ENCODE results near the gene MEG3. TPM values are rescaled to one million over a fixed set of nuclear protein-coding genes. Genes with fewer than 3 reads are reported as not detected.
"Not testable (repeated sequence)": the region's sequence is repeated elsewhere in the genome, so short reads cannot be mapped to it uniquely, and the experiment has no call there.

MEG3 gene
- total RNA-seq, 2 donors from 2014 or later: not detected

DNA sequence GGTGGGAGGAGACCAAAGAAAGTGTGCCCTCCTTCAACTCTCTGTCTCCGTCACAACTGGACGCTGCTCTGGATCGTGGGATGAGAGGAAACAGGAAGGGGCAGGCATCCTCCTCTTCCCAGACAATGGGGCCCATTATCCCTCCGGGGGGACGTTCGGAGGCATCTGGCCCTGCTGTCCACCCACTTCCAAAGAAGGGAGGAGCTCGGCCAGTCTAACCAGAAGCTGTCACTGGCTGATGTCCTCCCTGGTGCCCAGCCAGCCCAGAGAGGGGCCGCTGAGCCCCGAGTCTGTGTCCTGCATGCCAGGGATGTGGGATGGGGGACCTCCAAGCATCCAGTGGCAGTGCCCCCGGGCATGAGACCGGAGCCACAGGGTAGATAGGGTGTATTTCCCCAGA is 39.8 kb upstream of the MEG3 start:
- Mint-ChIP-seq H3K9me3 (no peaks in the 10 kb centered on the region), H3K27ac (no peak overlapping the region)
- DNase-seq (ENCODE audit: low spot score in 2 of 2): no peak

DNA sequence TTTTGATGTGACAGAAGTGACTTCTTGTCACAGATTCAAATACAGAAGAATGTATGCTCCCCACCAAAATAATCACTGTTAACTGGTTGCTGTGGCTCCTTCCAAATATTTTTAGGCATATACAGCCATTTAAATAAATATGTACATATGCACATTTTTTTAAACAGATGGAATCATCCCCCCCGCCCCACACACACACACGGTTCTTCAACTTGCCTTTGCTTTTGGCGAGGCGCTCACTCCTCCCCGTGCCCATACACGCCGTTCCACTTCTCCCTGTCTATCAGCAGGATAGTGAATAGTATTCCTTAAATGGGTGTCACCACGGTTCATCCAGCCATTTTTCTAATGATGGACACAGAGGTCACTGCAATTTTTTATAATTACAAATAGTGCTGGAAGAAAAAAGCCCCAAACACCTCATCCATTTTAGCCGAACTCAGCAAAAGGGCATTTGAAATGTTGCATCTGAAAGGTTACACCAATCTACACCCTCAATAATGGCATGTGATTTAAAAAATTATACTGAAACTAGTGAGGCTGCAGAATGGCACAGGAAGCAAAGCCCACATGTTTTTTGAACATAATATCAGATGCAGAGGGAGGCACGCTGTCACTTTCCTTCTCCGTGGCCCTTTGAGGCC is 39.2 kb upstream of the MEG3 start:
- Mint-ChIP-seq H3K36me3 (no peaks in the 10 kb centered on the region), H3K27ac (no peak overlapping the region), H3K9me3 (no peaks in the 10 kb centered on the region)
- ATAC-seq (no peak), DNase-seq (ENCODE audit: low spot score in 2 of 2) (no peak)

More for the DNA sequence above, 39.8 kb upstream of the MEG3 start:
- H3K36me3 Mint-ChIP-seq: no peaks in the 10 kb centered on the region
- no peak for ATAC-seq

- no peak for ATAC-seq
- H3K36me3 Mint-ChIP-seq: no peaks in the 10 kb centered on the region
- H3K27ac Mint-ChIP-seq: no peak overlapping the region
- DNase-seq (ENCODE audit: low spot score in 2 of 2): no peak
- no peaks in the 10 kb centered on the region for H3K9me3 Mint-ChIP-seq
Measured at GRCh38 chr14:100787659-100788058, 38.3 kb upstream of the MEG3 start.

DNA sequence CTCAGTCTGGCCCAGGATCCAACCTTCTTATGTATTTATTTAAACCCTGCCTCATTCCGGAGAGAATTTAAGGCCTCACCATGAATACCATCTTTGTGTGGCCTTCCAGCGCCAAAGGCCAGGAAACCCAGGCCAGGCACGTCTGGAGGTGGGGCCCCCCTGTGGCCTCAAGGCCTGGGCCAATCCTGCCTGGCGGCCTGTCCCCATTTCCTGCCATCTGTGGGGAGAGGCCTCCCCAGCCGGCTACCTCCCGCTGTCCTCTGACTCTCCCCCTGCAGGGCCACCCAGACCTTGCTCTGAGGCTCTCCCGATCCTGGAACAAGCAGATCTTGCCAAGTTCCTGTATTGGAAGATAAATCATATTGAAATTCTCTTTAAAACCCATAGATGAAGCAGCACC is 37.4 kb upstream of the MEG3 start:
- ATAC-seq: no peak
- Mint-ChIP-seq H3K27ac (no peak overlapping the region), H3K9me3 (no peaks in the 10 kb centered on the region), H3K36me3 (no peaks in the 10 kb centered on the region)
- no peak for DNase-seq (ENCODE audit: low spot score in 2 of 2)

DNA sequence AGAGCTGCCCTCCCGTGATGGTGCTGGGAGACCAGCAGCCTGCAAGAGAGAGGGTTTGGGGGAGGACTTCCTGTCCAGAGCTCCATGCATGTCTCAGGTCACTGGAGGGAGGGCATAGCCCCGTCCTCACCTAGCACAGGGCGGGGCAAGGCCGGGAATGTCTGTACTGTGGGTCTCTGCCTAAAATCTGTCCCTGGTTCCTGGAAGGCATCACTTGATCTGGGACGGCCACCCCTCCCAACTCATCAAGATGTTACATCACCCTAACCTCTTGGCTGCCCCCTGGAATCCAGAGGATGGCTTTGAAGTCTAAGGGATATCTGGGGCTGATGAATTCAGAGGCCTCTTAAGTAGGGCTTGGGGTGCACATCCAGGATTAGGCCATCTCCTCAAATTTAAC is 37.0 kb upstream of the MEG3 start:
- ATAC-seq: no peak
- DNase-seq (ENCODE audit: low spot score in 2 of 2): no peak

DNA sequence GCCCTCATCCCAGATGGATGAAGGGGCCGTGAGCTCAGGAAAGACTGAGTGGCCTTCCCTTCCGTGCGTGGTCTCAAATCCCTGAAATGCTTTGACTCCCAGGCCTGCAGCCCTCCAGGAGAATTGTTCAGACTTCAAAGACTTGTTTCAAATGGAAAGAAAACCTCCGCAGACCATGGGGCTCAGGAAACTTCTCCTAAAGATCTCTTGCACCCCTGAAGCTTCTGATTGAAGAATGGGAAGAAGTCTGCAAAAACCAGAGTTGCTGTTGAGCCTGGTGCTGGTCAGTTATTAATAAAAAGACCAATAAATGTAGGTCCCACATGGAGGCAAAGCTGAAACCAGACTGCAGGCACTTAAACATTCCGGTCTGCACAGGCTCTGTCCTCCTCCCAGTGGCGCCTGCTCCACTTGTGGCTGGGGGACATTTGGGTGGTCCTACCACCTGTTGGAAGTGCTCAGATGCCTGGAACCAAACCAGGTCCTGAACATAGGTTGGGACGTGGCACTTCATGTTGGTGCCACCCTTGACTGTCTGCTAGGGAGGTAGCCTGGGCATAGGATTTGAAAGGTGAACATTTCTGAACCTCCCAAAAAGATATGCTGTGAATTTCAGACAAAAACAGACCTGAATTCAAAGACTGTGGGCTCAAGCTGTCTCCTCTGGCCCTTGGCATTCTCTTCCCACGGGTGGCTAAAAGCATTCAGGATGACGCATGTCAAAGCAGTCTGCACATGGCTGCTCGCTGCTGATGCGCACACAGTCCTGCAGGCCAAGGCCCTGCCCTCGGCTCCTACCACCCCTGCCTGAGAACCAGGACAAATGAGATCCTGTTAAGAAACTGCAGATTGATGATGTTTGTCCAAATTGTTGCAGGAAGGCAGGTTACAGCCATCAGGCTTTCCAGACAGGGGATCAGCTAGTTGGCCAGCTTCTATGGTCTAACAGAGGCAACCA is 36.2 kb upstream of the MEG3 start:
- Mint-ChIP-seq H3K9me3 (no peaks in the 10 kb centered on the region), H3K36me3 (no peaks in the 10 kb centered on the region), H3K27ac (no peak overlapping the region)
- ATAC-seq (no peak), DNase-seq (ENCODE audit: low spot score in 2 of 2) (no peak)

More for the DNA sequence above, 37.0 kb upstream of the MEG3 start:
- Mint-ChIP-seq H3K9me3 (no peaks in the 10 kb centered on the region), H3K27ac (no peak overlapping the region), H3K36me3 (no peaks in the 10 kb centered on the region)

DNA sequence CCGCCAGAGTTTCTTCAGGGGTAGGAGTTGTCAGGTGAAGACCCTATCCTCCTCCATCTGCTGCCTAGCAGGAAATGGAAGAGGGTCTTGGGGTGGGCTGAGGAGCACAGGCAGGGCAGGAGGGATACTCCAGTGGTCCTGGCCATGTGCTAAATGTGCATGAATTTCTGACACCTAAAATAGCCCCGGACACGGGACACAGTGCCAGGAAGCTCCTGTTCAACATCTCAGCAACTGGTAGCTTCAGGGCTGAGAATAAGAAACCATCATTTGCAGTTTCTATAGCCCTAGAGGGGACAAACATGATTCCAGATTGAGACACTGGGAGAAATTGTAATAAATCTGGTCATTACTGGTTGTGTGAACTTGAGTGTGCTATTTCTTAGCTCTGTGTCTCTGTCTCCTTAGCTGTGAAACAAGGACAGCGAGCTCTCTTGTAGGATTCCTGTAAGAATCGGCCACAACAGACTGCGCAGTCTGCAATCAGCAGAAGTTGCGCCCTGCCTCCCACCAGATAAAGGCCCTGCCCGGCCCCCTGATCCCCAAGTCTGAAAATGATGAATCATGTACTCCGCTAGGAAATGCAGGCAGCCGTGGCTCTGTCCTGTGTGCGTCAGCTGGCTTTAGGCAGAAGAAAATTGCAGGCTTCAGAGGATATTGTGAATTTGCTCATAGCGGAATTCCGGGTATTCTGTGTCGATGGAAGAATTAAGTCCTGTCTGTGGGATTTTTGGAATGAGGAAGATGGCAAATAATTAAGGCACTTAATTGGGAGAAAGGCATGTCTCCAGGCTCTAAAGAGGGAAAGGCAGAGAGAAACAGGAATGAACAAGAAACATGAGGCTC is 35.2 kb upstream of the MEG3 start:
- H3K36me3 Mint-ChIP-seq: no peaks in the 10 kb centered on the region
- no peak overlapping the region for H3K27ac Mint-ChIP-seq
- no peak for ATAC-seq

DNA sequence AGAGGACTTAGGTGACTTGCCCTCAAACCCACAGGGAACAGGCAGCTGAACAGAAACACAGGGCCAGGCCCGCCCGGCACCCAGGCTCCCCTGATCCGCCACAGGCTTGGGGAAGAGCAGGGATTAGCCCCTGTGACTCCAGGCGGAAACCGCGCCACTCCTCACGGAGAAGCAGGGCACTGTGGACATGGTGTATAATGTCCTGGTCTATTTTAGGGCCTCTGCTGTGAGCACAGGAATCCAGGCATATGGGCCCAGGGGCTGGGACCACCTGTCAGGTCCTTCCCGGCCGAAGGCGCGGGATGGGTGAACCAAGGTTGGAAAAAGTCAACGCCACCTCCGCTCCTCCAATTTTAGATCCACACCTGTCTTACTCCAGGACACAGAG is 34.6 kb upstream of the MEG3 start:
- no peak for ATAC-seq
- Mint-ChIP-seq H3K36me3 (no peaks in the 10 kb centered on the region), H3K9me3 (no peaks in the 10 kb centered on the region)

More for the DNA sequence above, 35.2 kb upstream of the MEG3 start:
- no peaks in the 10 kb centered on the region for H3K9me3 Mint-ChIP-seq
- DNase-seq (ENCODE audit: low spot score in 2 of 2): no peak

GRCh38 chr14:100791995-100792394 is 33.9 kb upstream of the MEG3 start:
- Mint-ChIP-seq H3K27ac (no peak overlapping the region), H3K9me3 (no peaks in the 10 kb centered on the region), H3K36me3 (no peaks in the 10 kb centered on the region)
- no peak for DNase-seq (ENCODE audit: low spot score in 2 of 2)
- no peak for ATAC-seq

More for the DNA sequence above, 34.6 kb upstream of the MEG3 start:
- DNase-seq (ENCODE audit: low spot score in 2 of 2): no peak
- no peak overlapping the region for H3K27ac Mint-ChIP-seq

- no peaks in the 10 kb centered on the region for H3K36me3 Mint-ChIP-seq
- no peak for ATAC-seq
- H3K9me3 Mint-ChIP-seq: no peaks in the 10 kb centered on the region
- no peak overlapping the region for H3K27ac Mint-ChIP-seq
- no peak for DNase-seq (ENCODE audit: low spot score in 2 of 2)
Measured at GRCh38 chr14:100796946-100797345, 29.0 kb upstream of the MEG3 start.

DNA sequence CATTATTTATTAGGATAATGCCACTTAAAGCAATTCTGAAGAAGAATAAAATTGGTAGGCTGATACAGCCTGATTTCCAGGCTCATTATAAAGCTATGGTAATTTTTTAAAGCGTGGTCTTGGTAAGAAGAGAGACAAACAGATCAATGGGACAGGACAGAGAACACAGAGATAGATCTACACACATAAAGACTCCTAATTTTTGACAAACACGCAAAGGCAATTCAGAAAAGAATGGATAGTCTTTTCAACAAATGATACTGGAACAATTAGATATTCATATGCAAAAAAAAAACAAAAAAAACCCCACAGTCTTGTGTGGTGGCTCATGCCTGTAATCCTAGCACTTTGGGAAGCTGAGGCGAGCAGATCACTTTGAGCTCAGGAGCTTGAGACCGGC is 25.9 kb upstream of the MEG3 start:
- H3K36me3 Mint-ChIP-seq: no peaks in the 10 kb centered on the region
- no peak for DNase-seq (ENCODE audit: low spot score in 2 of 2)
- no peaks in the 10 kb centered on the region for H3K9me3 Mint-ChIP-seq
- no peak overlapping the region for H3K27ac Mint-ChIP-seq
- no peak for ATAC-seq

GRCh38 chr14:100801433-100801832 is 24.5 kb upstream of the MEG3 start:
- not testable (repeated sequence) for H3K36me3 Mint-ChIP-seq; H3K9me3 Mint-ChIP-seq; ATAC-seq; DNase-seq (ENCODE audit: low spot score in 2 of 2); H3K27ac Mint-ChIP-seq

DNA sequence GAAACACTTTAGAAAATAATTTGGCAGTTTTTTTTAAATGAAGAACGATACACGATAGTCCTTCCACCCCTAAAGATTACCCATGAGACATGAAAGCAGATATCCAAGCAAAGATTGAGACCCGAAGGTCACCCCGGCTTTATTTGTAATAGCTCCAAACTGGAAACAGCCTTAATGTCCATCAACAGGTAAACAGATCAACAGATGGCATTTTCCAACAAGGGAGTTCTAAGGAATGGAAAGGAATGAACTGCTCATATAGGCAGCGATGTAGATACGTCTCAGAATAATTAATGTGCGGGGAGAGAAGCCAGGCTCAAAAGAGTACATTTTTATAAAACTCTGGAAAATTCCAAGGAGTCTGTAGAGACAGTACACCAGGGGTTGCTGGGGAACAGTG is 23.7 kb upstream of the MEG3 start:
- Mint-ChIP-seq H3K27ac (no peak overlapping the region), H3K9me3 (no peaks in the 10 kb centered on the region), H3K36me3 (no peaks in the 10 kb centered on the region)
- DNase-seq (ENCODE audit: low spot score in 2 of 2): no peak
- no peak for ATAC-seq

DNA sequence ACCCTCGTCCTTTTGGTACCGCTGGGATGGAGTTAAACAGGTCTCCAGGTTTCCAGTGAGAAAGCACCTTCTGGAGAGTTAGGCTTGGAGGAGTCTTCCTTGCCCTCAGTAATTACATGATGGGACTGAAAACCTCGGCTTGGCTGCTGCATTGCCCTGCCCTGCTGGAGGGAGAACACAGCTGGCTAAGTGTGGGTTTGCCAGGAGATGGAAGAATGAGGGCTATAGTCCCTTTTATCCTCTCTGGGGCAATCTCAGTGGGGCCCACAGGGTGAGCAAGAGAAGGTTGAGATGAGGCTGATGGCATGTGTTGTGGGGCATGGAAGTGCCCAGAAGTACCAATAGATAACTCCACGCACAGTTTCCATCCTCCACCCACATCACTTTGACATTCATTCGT is 23.2 kb upstream of the MEG3 start:
- ATAC-seq (no peak), DNase-seq (ENCODE audit: low spot score in 2 of 2) (no peak)
- Mint-ChIP-seq H3K36me3 (no peaks in the 10 kb centered on the region), H3K9me3 (no peaks in the 10 kb centered on the region), H3K27ac (no peak overlapping the region)

DNA sequence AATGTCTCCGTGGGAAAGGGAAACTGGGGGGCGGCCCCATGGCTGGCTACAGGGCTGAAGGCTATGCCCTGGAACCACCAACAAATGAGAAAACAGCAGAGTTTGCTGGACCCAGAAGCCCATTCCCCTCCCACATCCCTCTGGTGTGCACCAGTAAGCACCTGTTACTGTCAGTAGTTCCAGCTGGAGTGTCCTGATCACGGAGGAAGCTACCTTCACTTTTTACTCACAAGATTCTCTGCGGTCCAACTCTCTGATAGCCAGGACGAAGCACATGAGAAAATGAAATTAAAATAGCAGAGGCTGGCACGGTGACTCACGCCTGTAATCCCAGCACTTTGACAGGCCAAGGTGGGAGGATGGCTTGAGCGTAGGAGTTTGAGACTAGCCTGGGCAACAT is 22.7 kb upstream of the MEG3 start:
- Mint-ChIP-seq H3K36me3 (peaks cover 0 to 1% of the 10 kb centered on the region in 2 donors), H3K27ac (no peak overlapping the region), H3K9me3 (no peaks in the 10 kb centered on the region)
- no peak for DNase-seq (ENCODE audit: low spot score in 2 of 2)
- no peak for ATAC-seq

- Mint-ChIP-seq H3K36me3 (peaks cover 0 to 6% of the 10 kb centered on the region in 2 donors), H3K27ac (no peak overlapping the region), H3K9me3 (peaks cover 1 to 2% of the 10 kb centered on the region in 2 donors)
- ATAC-seq (no peak), DNase-seq (ENCODE audit: low spot score in 2 of 2) (no peak)
Measured at GRCh38 chr14:100803676-100804075, 22.2 kb upstream of the MEG3 start.

DNA sequence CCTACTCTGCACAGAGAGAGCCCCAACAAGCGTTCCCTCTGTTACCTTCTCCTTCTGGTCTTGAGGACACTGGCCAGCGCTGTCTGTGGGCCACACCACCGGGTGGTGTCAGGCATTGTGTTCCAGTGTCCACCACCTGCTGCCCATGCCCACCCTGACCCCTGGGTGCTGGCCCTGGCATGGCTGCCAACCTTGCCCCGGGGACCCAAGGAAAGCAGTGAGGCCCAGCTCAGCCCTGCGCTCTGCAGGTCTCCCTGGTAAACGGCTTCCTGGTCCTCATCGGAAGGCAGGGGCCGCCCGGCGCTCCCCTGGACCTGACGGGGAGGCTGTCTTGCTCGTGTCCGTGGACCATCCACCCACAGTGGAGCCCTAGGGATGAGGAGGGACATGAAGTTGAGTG is 21.8 kb upstream of the MEG3 start:
- ATAC-seq: no peak
- H3K27ac Mint-ChIP-seq: no peak overlapping the region

More for the DNA sequence above, 21.8 kb upstream of the MEG3 start:
- Mint-ChIP-seq H3K36me3 (peaks cover 1 to 10% of the 10 kb centered on the region in 2 donors), H3K9me3 (peaks cover 6 to 7% of the 10 kb centered on the region in 2 donors)
- no peak for DNase-seq (ENCODE audit: low spot score in 2 of 2)

All from activated naive CD4-positive, alpha-beta T cell treated with anti-CD3 and anti-CD28 coated beads, Interleukin-2, amount 50 U/mL, for 72 hours (primary cell).